IMR-90 (cell line): Measurements from ENCODE around the gene IQSEC1. TPM values are rescaled to one million over a fixed set of nuclear protein-coding genes. Genes with fewer than 3 reads are reported as not detected.

ENCODE experiments used
- ATAC-seq: fragments of 200-7000 bp; cut with Tn5 transposase; 2 replicates; pipeline ENCODE4 v1.9.1; 2020; ENCODE audit warnings: low read depth, mild to moderate bottlenecking, moderate library complexity
- BruUV-seq: library from RNA; stranded (reverse); fragments of 400-500 nt; replicated peaks from 2 replicates; lab custom pipeline; 2021; lab: Mats Ljungman, UMichigan
- CTCF ChIA-PET: fragments of 300-600 bp; formaldehyde crosslinking; extraction: SDS; loops from one replicate; lab custom pipeline; 2021; ENCODE audit warnings: antibody characterized with exemption; lab: Yijun Ruan, JAX
- POLR2A ChIA-PET: fragments of 300-600 bp; sonication (Branson Sonifier 250); formaldehyde crosslinking; loops from one replicate; lab custom pipeline; 2022; ENCODE audit warnings: antibody characterized with exemption; ENCODE audit not compliant: unreplicated experiment; lab: Charles Lee
- DNase-seq: peaks from one replicate; pipeline ENCODE4 v3.0.0; 2013
- H2AFZ ChIP-seq: replicated peaks from 2 replicates; pipeline ENCODE3; 2013; ENCODE audit warnings: low read length, mild to moderate bottlenecking; ENCODE audit not compliant: poor library complexity
- H2AK5ac ChIP-seq: 2 replicates; pipeline ENCODE4 v1.6.1; 2013; ENCODE audit warnings: low read depth, low read length, inconsistent platforms
- H2AK9ac ChIP-seq: replicated peaks from 2 replicates; pipeline ENCODE3; 2013; ENCODE audit warnings: mild to moderate bottlenecking, low read depth, low read length, moderate library complexity; ENCODE audit not compliant: poor library complexity
- H2BK120ac ChIP-seq: 2 replicates; pipeline ENCODE4 v1.6.1; 2013; ENCODE audit warnings: low read depth, low read length, inconsistent platforms
- H2BK15ac ChIP-seq: 3 replicates; pipeline ENCODE4 v1.6.1; 2013; ENCODE audit warnings: low read depth, low read length, inconsistent platforms
- H2BK20ac ChIP-seq: 2 replicates; pipeline ENCODE4 v1.6.1; 2013; ENCODE audit warnings: low read depth, mild to moderate bottlenecking, inconsistent platforms, low read length, moderate library complexity
- H2BK5ac ChIP-seq: 2 replicates; pipeline ENCODE4 v1.6.1; 2013; ENCODE audit warnings: mild to moderate bottlenecking, low read depth, low read length, inconsistent platforms; ENCODE audit not compliant: poor library complexity, severe bottlenecking
- H3K14ac ChIP-seq: replicated peaks from 2 replicates; pipeline ENCODE4 v1.6.1; 2013; ENCODE audit warnings: low read depth, low read length, inconsistent platforms
- H3K18ac ChIP-seq: 2 replicates; pipeline ENCODE4 v1.6.1; 2013; ENCODE audit warnings: low read depth, low read length, control low read depth
- H3K23ac ChIP-seq: 2 replicates; pipeline ENCODE4 v1.6.1; 2013; ENCODE audit warnings: low read depth, low read length, inconsistent platforms
- H3K27ac ChIP-seq: 2 replicates; pipeline ENCODE4 v1.5.1; 2013; ENCODE audit warnings: mild to moderate bottlenecking, control low read depth, low read length; ENCODE audit not compliant: insufficient read depth
- H3K27me3 ChIP-seq: 2 replicates; pipeline ENCODE4 v1.6.1; 2013; ENCODE audit warnings: low read length; ENCODE audit not compliant: control insufficient read depth, insufficient read depth
- H3K36me3 ChIP-seq: 2 replicates; pipeline ENCODE4 v1.6.1; 2013; ENCODE audit warnings: low read length, mixed read lengths; ENCODE audit not compliant: control insufficient read depth, insufficient read depth
- H3K4ac ChIP-seq: 2 replicates; pipeline ENCODE4 v1.6.1; 2013; ENCODE audit warnings: low read depth, low read length, inconsistent platforms
- H3K4me1 ChIP-seq: 2 replicates; pipeline ENCODE4 v1.6.1; 2013; ENCODE audit warnings: low read length, mixed read lengths; ENCODE audit not compliant: control insufficient read depth, insufficient read depth
- H3K4me2 ChIP-seq: 2 replicates; pipeline ENCODE4 v1.6.1; 2013; ENCODE audit warnings: low read depth, mild to moderate bottlenecking, control low read depth, low read length, moderate library complexity
- H3K4me3 ChIP-seq: 2 replicates; pipeline ENCODE4 v1.5.1; 2013; ENCODE audit warnings: low read depth, mild to moderate bottlenecking, control low read depth, low read length, moderate library complexity; ENCODE audit not compliant: insufficient read depth
- H3K56ac ChIP-seq: 2 replicates; pipeline ENCODE4 v1.6.1; 2013; ENCODE audit warnings: low read length, inconsistent platforms; ENCODE audit not compliant: insufficient read depth; ENCODE audit errors: extremely low read depth
- H3K79me1 ChIP-seq, 2 experiments: 2 replicates each; pipeline ENCODE4 v1.6.1; 2013; ENCODE audit warnings: low read length in 2 of 2, inconsistent platforms in 1 of 2, low read depth in 1 of 2
- H3K9ac ChIP-seq: 2 replicates; pipeline ENCODE4 v1.6.1; 2013; ENCODE audit warnings: low read depth, low read length, control low read depth
- H3K9me1 ChIP-seq: 2 replicates; pipeline ENCODE4 v1.6.1; 2013; ENCODE audit warnings: low read length, inconsistent platforms; ENCODE audit not compliant: insufficient read depth
- H3K9me3 ChIP-seq: 2 replicates; pipeline ENCODE4 v1.6.1; 2013; ENCODE audit warnings: low read length; ENCODE audit not compliant: control insufficient read depth, insufficient read depth
- H4K20me1 ChIP-seq: 2 replicates; pipeline ENCODE4 v1.6.1; 2013; ENCODE audit warnings: low read length, inconsistent platforms; ENCODE audit not compliant: insufficient read depth
- H4K5ac ChIP-seq: 2 replicates; pipeline ENCODE4 v1.6.1; 2013; ENCODE audit warnings: mild to moderate bottlenecking, low read depth, low read length, control low read depth
- H4K8ac ChIP-seq, 2 experiments: 2 replicates each; pipeline ENCODE4 v1.6.1; 2013; ENCODE audit warnings: low read depth in 2 of 2, low read length in 2 of 2, control low read depth in 1 of 2, inconsistent platforms in 1 of 2
- H4K91ac ChIP-seq: 2 replicates; pipeline ENCODE4 v1.6.1; 2013; ENCODE audit warnings: low read depth, low read length, inconsistent platforms; ENCODE audit not compliant: insufficient read depth
- BHLHE40 ChIP-seq: fragments of 150-350 bp; IDR thresholded peaks from 2 replicates; pipeline ENCODE4 v1.6.1; 2016; ENCODE audit warnings: mild to moderate bottlenecking, low read depth, low read length
- CEBPB ChIP-seq: IDR thresholded peaks from 2 replicates; pipeline ENCODE4 v1.6.1; 2012; ENCODE audit warnings: low read depth, low read length, improper control_type of control experiment
- CHD1 ChIP-seq: IDR thresholded peaks from 2 replicates; pipeline ENCODE4 v1.6.1; 2012; ENCODE audit warnings: low read depth, low read length, improper control_type of control experiment
- CTCF ChIP-seq: conservative IDR thresholded peaks from 2 replicates; pipeline ENCODE4 v1.5.1; 2012; ENCODE audit warnings: mild to moderate bottlenecking, low read depth, low read length, improper control_type of control experiment
- FOS ChIP-seq: fragments of 150-350 bp; IDR thresholded peaks from 2 replicates; pipeline ENCODE4 v1.6.1; 2016; ENCODE audit warnings: low read depth, low read length
- MAFK ChIP-seq: IDR thresholded peaks from 2 replicates; pipeline ENCODE4 v1.6.1; 2012; ENCODE audit warnings: low read depth, low read length, improper control_type of control experiment
- MAZ ChIP-seq: IDR thresholded peaks from 2 replicates; pipeline ENCODE4 v1.6.1; 2012; ENCODE audit warnings: low read depth, mild to moderate bottlenecking, low read length, improper control_type of control experiment, moderate library complexity, borderline replicate concordance
- MXI1 ChIP-seq: IDR thresholded peaks from 2 replicates; pipeline ENCODE4 v1.6.1; 2012; ENCODE audit warnings: low read depth, mild to moderate bottlenecking, low read length, moderate library complexity, borderline replicate concordance
- NFE2L2 ChIP-seq: fragments of 150-350 bp; IDR thresholded peaks from 2 replicates; pipeline ENCODE4 v1.6.1; 2016; ENCODE audit warnings: low read depth, mild to moderate bottlenecking, low read length
- POLR2A ChIP-seq: IDR thresholded peaks from 2 replicates; pipeline ENCODE4 v1.6.1; 2012; ENCODE audit warnings: mild to moderate bottlenecking, low read depth, low read length
- RAD21 ChIP-seq: IDR thresholded peaks from 2 replicates; pipeline ENCODE4 v1.6.1; 2012; ENCODE audit warnings: low read length, improper control_type of control experiment
- RCOR1 ChIP-seq: IDR thresholded peaks from 2 replicates; pipeline ENCODE4 v1.6.1; 2012; ENCODE audit warnings: mild to moderate bottlenecking, low read length, improper control_type of control experiment; ENCODE audit not compliant: insufficient replicate concordance
- RFX5 ChIP-seq: IDR thresholded peaks from 2 replicates; pipeline ENCODE4 v1.8.0; 2012; ENCODE audit warnings: low read depth, mild to moderate bottlenecking, low read length, moderate library complexity
- SMC3 ChIP-seq: fragments of 150-350 bp; IDR thresholded peaks from 2 replicates; pipeline ENCODE4 v1.6.1; 2016; ENCODE audit warnings: low read depth, mild to moderate bottlenecking, antibody characterized with exemption, low read length, moderate library complexity
- USF2 ChIP-seq: fragments of 150-350 bp; IDR thresholded peaks from 2 replicates; pipeline ENCODE4 v1.6.1; 2017; ENCODE audit warnings: mild to moderate bottlenecking, antibody characterized with exemption, low read length, low read depth
- WGBS, 2 experiments: methylation state at CpG; one replicate each; pipeline versions ENCODE4 v1.1.5 to v1.1.7; 2013; ENCODE audit warnings: missing lambda C conversion rate in 2 of 2; ENCODE audit not compliant: insufficient read length in 1 of 2; ENCODE audit errors: extremely low coverage in 2 of 2; 5-methylcytosine and 5-hydroxymethylcytosine counted together
- dilution Hi-C: fragments of 300-500 bp; cut with HindIII; formaldehyde crosslinking; loops from one replicate; pipeline ENCODE4 v1.14.3; 2018; ENCODE audit warnings: low sequenced_read_pairs; ENCODE audit not compliant: unreplicated experiment
- in situ Hi-C: fragments of 300-500 bp; cut with MboI; formaldehyde crosslinking; loops from 3 replicates; pipeline ENCODE4 v1.14.3; 2019; ENCODE audit warnings: low sequenced_read_pairs, inconsistent platforms, mixed read lengths
- intact Hi-C: fragments of 100-400 bp; cut with micrococcal nuclease; formaldehyde crosslinking; loops from 2 replicates; pipeline ENCODE4 v1.10.0; 2022
- polyA plus RNA-seq, 3 experiments: library from polyadenylated mRNA; depleted of rRNA; stranded (reverse); fragments of >200 nt; gene quantifications; 2 replicates each; pipeline ENCODE4 v1.2.3, GENCODE V29; 2012; ENCODE audit warnings: low replicate concordance in 1 of 3
- total RNA-seq: library from RNA; depleted of rRNA; stranded (reverse); fragments of >200 nt; gene quantifications from 2 replicates; pipeline ENCODE4 v1.2.3, GENCODE V29; 2012
- TF ChIP-seq, protein P1 (sequence below): fragments of 150-350 bp; IDR thresholded peaks from 2 replicates; pipeline ENCODE4 v1.6.1; 2016; ENCODE audit warnings: low read depth, mild to moderate bottlenecking, low read length, moderate library complexity, borderline replicate concordance

IQSEC1 gene
- total and polyA plus RNA-seq, 2 of the 4 experiments (the other 2 are of a cell fraction), result 5.9 to 11.9 TPM

DNA sequence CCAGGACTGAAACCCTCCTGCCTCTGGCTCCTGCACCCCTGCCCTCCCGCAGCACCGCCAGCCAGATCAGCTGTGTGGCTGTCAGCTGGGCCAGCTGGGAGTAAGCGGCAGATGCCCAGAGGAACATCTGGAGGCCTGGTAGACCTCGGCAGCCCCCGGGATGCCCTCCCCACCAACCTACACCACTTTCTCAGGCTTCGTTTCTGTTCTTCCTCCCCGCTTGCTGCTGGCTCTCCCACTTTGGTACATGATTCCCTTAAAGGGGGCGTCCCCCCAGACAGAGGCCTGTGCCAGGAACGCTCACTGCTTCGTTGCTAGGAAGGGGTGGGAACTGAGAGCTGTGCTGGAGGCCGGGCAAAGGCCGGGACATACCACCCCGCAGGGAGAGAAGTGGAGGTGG, 140.5 kb downstream of the IQSEC1 start:
- H4K5ac ChIP-seq, result no peak overlapping the region
- H3K4me2 ChIP-seq, result no peak overlapping the region
- no peaks in the 10 kb centered on the region for H3K27me3 ChIP-seq
- no peak overlapping the region for H2BK120ac ChIP-seq
- H3K18ac ChIP-seq, result no peak overlapping the region
- H4K91ac ChIP-seq, result no peak overlapping the region
- no peak overlapping the region for H3K9ac ChIP-seq
- no peak for DNase-seq
- no peaks in the 10 kb centered on the region for H3K9me3 ChIP-seq
- BruUV-seq, result no TSS peak
- no peak for ATAC-seq
- no peak overlapping the region for H3K14ac ChIP-seq
- H3K36me3 ChIP-seq, result peaks cover 39% of the 10 kb centered on the region
- H3K79me1 ChIP-seq, result peaks cover 19 to 40% of the 10 kb centered on the region in 2 experiments
- H2BK20ac ChIP-seq, result no peak overlapping the region
- H3K23ac ChIP-seq, result no peak overlapping the region
- TF ChIP-seq CHD1 (no peak), MAFK (no peak), RCOR1 (no peak), RAD21 (no peak), POLR2A (no peak), NFE2L2 (no peak), RFX5 (no peak), MXI1 (no peak), SMC3 (no peak), CEBPB (no peak), FOS (no peak), USF2 (no peak), MAZ (no peak), CTCF (no peak), BHLHE40 (no peak)
- TF ChIP-seq, protein P1, sequence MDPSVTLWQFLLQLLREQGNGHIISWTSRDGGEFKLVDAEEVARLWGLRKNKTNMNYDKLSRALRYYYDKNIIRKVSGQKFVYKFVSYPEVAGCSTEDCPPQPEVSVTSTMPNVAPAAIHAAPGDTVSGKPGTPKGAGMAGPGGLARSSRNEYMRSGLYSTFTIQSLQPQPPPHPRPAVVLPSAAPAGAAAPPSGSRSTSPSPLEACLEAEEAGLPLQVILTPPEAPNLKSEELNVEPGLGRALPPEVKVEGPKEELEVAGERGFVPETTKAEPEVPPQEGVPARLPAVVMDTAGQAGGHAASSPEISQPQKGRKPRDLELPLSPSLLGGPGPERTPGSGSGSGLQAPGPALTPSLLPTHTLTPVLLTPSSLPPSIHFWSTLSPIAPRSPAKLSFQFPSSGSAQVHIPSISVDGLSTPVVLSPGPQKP, result no peak
- in situ Hi-C loops (no loop called here), dilution Hi-C loops (no loop called here), intact Hi-C loops (no loop called here)
- CTCF ChIA-PET, result no interaction called here
- H2BK15ac ChIP-seq, result no peak overlapping the region
- no peak overlapping the region for H3K4ac ChIP-seq
- H3K4me1 ChIP-seq, result peaks cover 4% of the 10 kb centered on the region; the same call in 1 of the 2 replicates
- H3K56ac ChIP-seq, result no peak overlapping the region
- H2AK9ac ChIP-seq, result no peak overlapping the region
- H3K4me3 ChIP-seq, result no peak overlapping the region
- 91% methylated on average over 2 of the region's 13 CpGs; no CpG with 5 or more reads in 1 of the 2 experiments for WGBS, 2 experiments
- POLR2A ChIA-PET, result no interaction called here
- H2AFZ ChIP-seq, result no peak overlapping the region
- H2AK5ac ChIP-seq, result no peak overlapping the region
- H3K9me1 ChIP-seq, result peaks cover 12% of the 10 kb centered on the region; the same call in 1 of the 2 replicates
- no peak overlapping the region for H4K8ac ChIP-seq
- peaks cover 44% of the 10 kb centered on the region for H4K20me1 ChIP-seq
- H3K27ac ChIP-seq, result no peak overlapping the region
- no peak overlapping the region for H2BK5ac ChIP-seq
